SH-SY5Y (cell line): ENCODE data around the gene DENND5B.

Experiments used
- GATA2 ChIP-seq: IDR thresholded peaks from 2 replicates; pipeline ENCODE4 v1.6.1; 2011; ENCODE audit warnings: mild to moderate bottlenecking, low read depth, low read length
- GATA3 ChIP-seq: IDR thresholded peaks from 2 replicates; pipeline ENCODE4 v1.6.1; 2011; ENCODE audit warnings: low read depth, mild to moderate bottlenecking, low read length, moderate library complexity

GRCh38 chr12:31527083-31527482 is 63.9 kb downstream of the DENND5B start:
- no peak for TF ChIP-seq GATA2
- no peak for TF ChIP-seq GATA3
